ENCODE measurements around the gene BCAM.

- TF ChIP-seq TAF1 (IDR thresholded peaks at IDR 0.05; ENCODE audit: borderline replicate concordance, insufficient read depth, low read length) (no peak), SIN3A (IDR thresholded peaks at IDR 0.05; ENCODE audit: borderline replicate concordance, insufficient read depth, low read length) (no peak)
These were observed 38.2 kb upstream of the BCAM start for GRCh38 chr19:44770550-44771257.
